GM08714 (cell line): Measurements from ENCODE around the gene GULP1.

Experiments
- H3K4me3 ChIP-seq: fragments of 200-500 bp; sonication (Bioruptor generic); 2 replicates; pipeline ENCODE4 v1.5.1; 2014; ENCODE audit warnings: mild to moderate bottlenecking, low read length, inconsistent platforms
- ZNF274 ChIP-seq: IDR thresholded peaks from 2 replicates; pipeline ENCODE4 v1.6.1; 2012; ENCODE audit warnings: mild to moderate bottlenecking, low read depth, low read length

GULP1 gene

GRCh38 chr2:188364033-188364630, 72.5 kb downstream of the GULP1 start:
- H3K4me3 ChIP-seq = no peak overlapping the region
- no peak for TF ChIP-seq ZNF274

DNA sequence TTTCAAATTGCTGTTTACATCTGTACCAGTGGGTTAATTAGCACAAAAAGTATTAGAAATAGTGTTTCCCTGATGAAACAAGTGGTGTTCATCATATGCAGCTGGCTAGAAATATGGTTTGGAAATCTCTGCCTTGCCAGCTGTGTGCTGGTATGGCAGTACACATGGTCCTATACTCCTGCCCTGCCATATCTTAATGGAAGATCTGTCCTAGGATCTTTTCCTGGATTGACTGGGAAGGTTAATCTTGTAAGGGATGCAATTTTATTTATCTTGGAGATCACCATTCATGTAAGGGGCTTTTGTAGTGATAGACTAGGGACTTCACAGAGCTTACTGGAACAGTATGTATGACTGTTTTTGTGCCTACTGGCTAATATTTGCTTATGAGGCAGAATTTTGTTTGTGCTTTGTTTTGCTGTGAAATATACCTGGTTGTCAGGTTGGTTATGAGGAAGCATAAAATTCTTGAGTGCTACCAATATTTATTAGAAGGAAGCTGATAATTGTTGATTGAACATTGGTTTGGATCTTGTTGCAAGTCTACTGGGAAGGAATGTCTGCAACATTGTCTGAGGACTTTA, 73.5 kb downstream of the GULP1 start:
- no peak overlapping the region for H3K4me3 ChIP-seq
- TF ChIP-seq ZNF274 = no peak

- no peak overlapping the region for H3K4me3 ChIP-seq
- TF ChIP-seq ZNF274 = no peak
These were observed 75.5 kb downstream of the GULP1 start for GRCh38 chr2:188367164-188367563.

- H3K4me3 ChIP-seq = no peak overlapping the region
- no peak for TF ChIP-seq ZNF274
These were observed 77.7 kb downstream of the GULP1 start for GRCh38 chr2:188369365-188369764.

DNA sequence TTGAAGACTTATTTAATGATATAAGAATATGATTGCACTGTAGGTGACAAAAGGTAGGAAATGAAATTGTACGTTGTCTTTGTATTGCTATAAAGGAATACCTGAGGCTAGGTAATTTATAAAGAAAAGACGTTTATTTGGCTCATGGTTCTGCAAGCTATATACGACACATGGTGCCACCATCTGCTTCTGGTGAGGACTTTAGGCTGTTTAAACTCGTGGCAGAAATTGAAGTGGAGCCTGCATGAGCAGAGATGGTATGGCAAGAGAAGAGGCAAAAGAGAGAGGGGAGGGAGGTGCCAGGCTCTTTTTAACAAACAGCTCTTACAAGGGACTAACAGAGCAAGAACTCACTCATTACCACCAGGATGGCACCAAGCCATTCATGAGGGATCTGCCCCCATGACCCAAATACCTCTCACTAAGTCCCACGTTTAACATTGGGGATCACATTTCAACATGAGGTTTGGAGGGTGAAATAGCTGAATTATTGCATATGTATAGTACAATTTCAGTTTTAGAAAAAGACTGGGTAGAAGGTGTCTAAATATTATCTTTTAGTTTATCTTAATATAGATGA, 86.8 kb downstream of the GULP1 start:
- no peak overlapping the region for H3K4me3 ChIP-seq
- no peak for TF ChIP-seq ZNF274

DNA sequence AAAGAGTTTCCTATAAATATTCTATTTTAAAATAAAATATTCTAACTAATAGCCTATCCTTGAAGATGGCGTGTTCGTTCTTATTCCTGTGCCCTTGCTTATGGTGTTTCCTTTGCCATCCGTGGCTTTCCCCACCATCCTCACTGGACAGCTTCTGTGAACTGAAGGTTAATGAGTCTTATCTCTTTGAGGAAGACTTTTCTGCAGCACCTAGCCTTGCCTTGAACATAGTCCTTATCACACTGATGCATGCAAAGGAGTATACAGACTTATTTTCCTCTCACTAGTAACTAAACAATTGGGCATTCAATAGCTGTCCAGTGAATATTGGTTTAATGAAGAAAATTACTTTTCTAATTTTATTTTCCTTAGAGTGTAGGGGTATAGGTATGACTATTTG, 88.1 kb downstream of the GULP1 start:
- no peak overlapping the region for H3K4me3 ChIP-seq
- TF ChIP-seq ZNF274 = no peak

- TF ChIP-seq ZNF274 = no peak
- no peak overlapping the region for H3K4me3 ChIP-seq
These were observed 88.6 kb downstream of the GULP1 start for GRCh38 chr2:188380280-188380679.

DNA sequence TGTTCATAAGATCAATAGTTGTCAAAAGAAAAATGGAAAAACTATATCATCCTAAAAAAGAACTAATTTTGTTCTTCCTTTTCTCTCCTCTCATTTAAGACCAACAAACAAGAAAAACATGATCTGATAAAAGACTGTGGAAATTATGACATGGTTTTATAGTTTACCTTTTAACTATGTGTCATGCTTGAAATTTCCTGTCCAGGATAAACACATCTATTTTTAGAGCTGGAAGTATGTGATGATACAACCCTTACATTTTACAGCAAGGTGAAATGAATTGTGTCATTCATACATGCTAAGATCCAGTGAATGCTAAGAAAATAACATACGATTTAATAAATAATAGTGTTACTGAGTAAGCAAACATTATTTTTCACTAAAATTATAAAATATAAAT, 89.9 kb downstream of the GULP1 start:
- no peak for TF ChIP-seq ZNF274
- H3K4me3 ChIP-seq = no peak overlapping the region

- no peak overlapping the region for H3K4me3 ChIP-seq
- TF ChIP-seq ZNF274 = no peak
These were observed 90.4 kb downstream of the GULP1 start for GRCh38 chr2:188382107-188382506.

- TF ChIP-seq ZNF274 = no peak
- no peak overlapping the region for H3K4me3 ChIP-seq
These were observed 91.5 kb downstream of the GULP1 start for GRCh38 chr2:188383158-188383557.

DNA sequence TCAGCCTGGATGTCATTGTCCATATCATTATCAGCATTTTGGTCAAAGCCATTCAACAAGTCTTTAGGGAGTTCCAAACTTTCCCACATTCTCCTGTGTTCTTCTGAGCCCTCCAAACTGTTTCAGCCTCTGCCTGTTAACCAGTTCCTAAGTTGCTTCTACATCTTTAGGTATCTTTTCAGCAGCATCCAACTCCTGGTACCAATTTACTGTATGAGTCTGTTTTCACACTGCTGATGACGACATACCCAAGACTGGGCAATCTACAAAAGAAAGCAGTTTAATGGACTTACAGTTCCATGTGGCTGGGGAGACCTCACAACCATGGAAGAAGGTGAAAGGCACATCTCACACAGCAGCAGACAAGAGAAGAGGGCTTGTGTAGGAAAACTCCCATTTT, 94.2 kb downstream of the GULP1 start:
- no peak overlapping the region for H3K4me3 ChIP-seq
- TF ChIP-seq ZNF274 = no peak

- TF ChIP-seq ZNF274 = no peak
- H3K4me3 ChIP-seq = no peak overlapping the region
These were observed 97.2 kb downstream of the GULP1 start for GRCh38 chr2:188388831-188389230.

DNA sequence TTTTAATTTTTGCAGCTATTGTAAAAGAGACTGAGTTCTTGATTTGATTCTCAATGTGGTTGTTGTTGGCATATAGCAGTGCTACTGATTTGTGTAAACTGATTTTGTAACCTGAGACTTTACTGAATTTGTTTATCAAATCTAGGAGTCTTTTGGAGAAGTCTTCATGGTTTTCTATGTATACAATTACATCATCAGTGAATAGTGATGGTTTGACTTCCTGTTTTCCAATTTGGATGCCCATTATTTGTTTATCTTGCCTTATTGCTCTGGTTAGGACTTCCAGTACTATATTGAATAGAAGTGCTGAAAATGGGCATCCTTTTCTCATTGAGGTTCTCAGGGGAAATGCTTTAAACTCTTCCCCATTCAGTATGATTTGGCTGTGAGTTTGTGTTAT, 99.7 kb downstream of the GULP1 start:
- TF ChIP-seq ZNF274 = no peak
- no peak overlapping the region for H3K4me3 ChIP-seq

DNA sequence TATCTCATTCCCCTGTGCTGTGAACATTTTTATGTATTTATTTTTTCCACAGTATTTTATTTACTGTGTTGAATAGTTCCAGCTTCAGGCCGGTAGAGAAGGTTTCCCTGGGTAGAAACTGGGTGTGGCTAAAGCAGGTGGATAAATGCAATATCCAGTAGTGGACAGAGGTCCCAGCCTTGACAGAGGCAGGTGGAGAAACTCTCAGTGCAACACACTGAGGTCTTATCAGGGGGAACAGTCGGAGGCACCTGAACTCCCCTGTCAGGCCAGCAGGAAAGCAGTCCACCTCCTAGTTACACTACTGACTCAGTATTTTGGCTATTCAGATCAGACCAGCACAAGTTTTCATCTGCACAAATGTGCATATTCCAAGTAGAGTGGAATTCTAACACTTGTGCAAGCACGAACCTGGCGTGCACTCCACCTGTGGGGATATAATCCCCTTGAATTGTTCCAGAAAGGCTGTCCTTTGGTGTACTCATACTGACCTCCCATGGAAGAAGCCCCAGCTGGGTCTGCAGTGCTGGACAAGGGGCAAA, 103.3 kb downstream of the GULP1 start:
- no peak for TF ChIP-seq ZNF274
- no peak overlapping the region for H3K4me3 ChIP-seq
